Neural cell (in vitro differentiated cells): ENCODE data around the gene INAFM1. TPM values are rescaled to one million over a fixed set of nuclear protein-coding genes. Genes with fewer than 3 reads are reported as not detected.

ENCODE experiments used
- H2AFZ ChIP-seq: fragments of 200-600, 300-800 bp; sonication (generic), shearing (Covaris generic); 2 replicates; pipeline ENCODE4 v1.6.0; 2014; ENCODE audit warnings: low read depth, mild to moderate bottlenecking, antibody characterized with exemption, low read length, moderate library complexity
- H3F3A ChIP-seq: fragments of 200-600 bp; shearing (Covaris generic); 2 replicates; pipeline ENCODE4 v1.6.1; 2016; ENCODE audit warnings: mild to moderate bottlenecking, moderate library complexity, mixed read lengths, antibody characterized with exemption, low read length; ENCODE audit not compliant: insufficient read depth, poor library complexity, severe bottlenecking
- H3K27ac ChIP-seq: fragments of 200-600, 300-800 bp; sonication (generic), shearing (Covaris generic); 2 replicates; pipeline ENCODE4 v1.5.1; 2014; ENCODE audit warnings: mild to moderate bottlenecking, low read length, moderate library complexity
- H3K27me3 ChIP-seq: fragments of 300-800, 200-600 bp; sonication (generic), shearing (Covaris generic); 2 replicates; pipeline ENCODE4 v1.6.0; 2014; ENCODE audit warnings: mild to moderate bottlenecking, low read depth, low read length, moderate library complexity; ENCODE audit not compliant: insufficient read depth
- H3K36me3 ChIP-seq: fragments of 300-800, 200-600 bp; sonication (generic), shearing (Covaris generic); 2 replicates; pipeline ENCODE4 v1.5.1; 2014; ENCODE audit warnings: mild to moderate bottlenecking, antibody characterized with exemption, low read length, moderate library complexity; ENCODE audit not compliant: insufficient read depth
- H3K4me2 ChIP-seq: fragments of 300-800, 200-600 bp; sonication (generic), shearing (Covaris generic); 2 replicates; pipeline ENCODE4 v1.6.0; 2014; ENCODE audit warnings: mild to moderate bottlenecking, low read length
- H3K4me3 ChIP-seq: fragments of 300-800, 200-600 bp; sonication (generic), shearing (Covaris generic); 2 replicates; pipeline ENCODE4 v1.5.1; 2014; ENCODE audit warnings: mild to moderate bottlenecking, low read length, moderate library complexity
- H3K79me2 ChIP-seq: fragments of 200-600 bp; shearing (Covaris generic); replicated peaks from 2 replicates; pipeline ENCODE4 v1.6.0; 2014; ENCODE audit warnings: mild to moderate bottlenecking, low read length, moderate library complexity; ENCODE audit not compliant: insufficient read depth
- H3K9ac ChIP-seq: fragments of 300-800, 200-600 bp; sonication (generic), shearing (Covaris generic); 2 replicates; pipeline ENCODE4 v1.6.1; 2016; ENCODE audit warnings: mild to moderate bottlenecking, low read length, mixed read lengths
- H3K9me2 ChIP-seq: fragments of 200-600 bp; shearing (Covaris generic); 2 replicates; pipeline ENCODE4 v1.6.1; 2016; ENCODE audit warnings: mild to moderate bottlenecking, low read length, mixed read lengths; ENCODE audit not compliant: insufficient read depth
- H3K9me3 ChIP-seq: fragments of 200-600, 300-800 bp; sonication (generic), shearing (Covaris generic); 2 replicates; pipeline ENCODE4 v1.6.1; 2016; ENCODE audit warnings: mild to moderate bottlenecking, mixed run types, low read length, moderate library complexity, mixed read lengths
- H4K20me1 ChIP-seq: fragments of 200-600 bp; shearing (Covaris generic); 2 replicates; pipeline ENCODE4 v1.6.1; 2016; ENCODE audit warnings: mild to moderate bottlenecking, mixed run types; ENCODE audit not compliant: insufficient read depth
- EP300 ChIP-seq: fragments of 450-650 bp; conservative IDR thresholded peaks from 2 replicates; pipeline ENCODE4 v1.6.1; 2014; ENCODE audit warnings: antibody characterized with exemption, mild to moderate bottlenecking, moderate library complexity; ENCODE audit not compliant: poor library complexity, severe bottlenecking
- EZH2 ChIP-seq: fragments of 200-600, 300-800 bp; shearing (Covaris generic), sonication (generic); IDR thresholded peaks from 2 replicates; pipeline ENCODE4 v1.6.1; 2014; ENCODE audit warnings: antibody characterized with exemption, low read length, borderline replicate concordance, mild to moderate bottlenecking; ENCODE audit not compliant: insufficient read depth, poor library complexity, severe bottlenecking
- MXI1 ChIP-seq: fragments of 450-650 bp; conservative IDR thresholded peaks from 2 replicates; pipeline ENCODE4 v1.6.1; 2014; ENCODE audit warnings: antibody characterized with exemption, mild to moderate bottlenecking; ENCODE audit not compliant: poor library complexity, severe bottlenecking
- POLR2AphosphoS5 ChIP-seq: IDR thresholded peaks from 2 replicates; pipeline ENCODE4 v1.6.1; 2012
- RAD21 ChIP-seq: fragments of 450-650 bp; conservative IDR thresholded peaks from 2 replicates; pipeline ENCODE4 v1.6.1; 2014; ENCODE audit warnings: antibody characterized with exemption, mild to moderate bottlenecking, moderate library complexity
- SMC3 ChIP-seq: fragments of 450-650 bp; conservative IDR thresholded peaks from 2 replicates; pipeline ENCODE4 v1.6.1; 2014; ENCODE audit warnings: antibody characterized with exemption, mild to moderate bottlenecking, moderate library complexity; ENCODE audit not compliant: poor library complexity
- TAF1 ChIP-seq: IDR thresholded peaks from 2 replicates; pipeline ENCODE4 v1.6.1; 2012; ENCODE audit warnings: low read depth
- polyA plus RNA-seq: library from polyadenylated mRNA; depleted of rRNA; stranded (reverse); fragments of >200 nt; gene quantifications from 2 replicates; pipeline ENCODE4 v1.2.3, GENCODE V29; 2014
- TF ChIP-seq, protein P1 (sequence below): fragments of 450-650 bp; IDR thresholded peaks from 2 replicates; pipeline ENCODE4 v1.5.1; 2014; ENCODE audit warnings: antibody characterized with exemption, mild to moderate bottlenecking, moderate library complexity; ENCODE audit not compliant: poor library complexity, severe bottlenecking
- TF ChIP-seq, protein P2 (sequence below): IDR thresholded peaks from 2 replicates; pipeline ENCODE4 v1.6.1; 2012; ENCODE audit warnings: borderline replicate concordance

INAFM1 gene
- polyA plus RNA-seq, 1 donor from 2014 or later = 11.5 TPM

DNA sequence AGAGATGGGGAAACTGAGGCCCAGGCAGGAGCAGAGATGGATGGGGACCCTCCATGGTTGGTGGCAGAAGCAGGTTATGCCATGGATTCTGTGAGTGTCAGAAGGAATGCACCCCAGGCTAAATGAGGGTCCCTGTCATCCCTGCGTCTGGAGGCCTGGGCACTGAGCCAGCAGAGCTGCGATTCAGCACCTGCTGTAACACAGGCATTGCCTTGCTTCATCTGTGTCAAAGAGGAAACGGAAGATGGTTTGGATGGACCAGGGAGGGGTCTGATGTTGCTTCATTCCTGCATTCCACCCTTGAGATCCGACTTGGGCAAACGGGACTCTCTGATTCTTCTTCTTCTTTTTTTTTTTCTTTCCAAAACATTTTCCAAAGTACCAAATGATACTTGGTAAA is 36.1 kb downstream of the INAFM1 start:
- TF ChIP-seq RAD21 (no peak), POLR2AphosphoS5 (no peak), SMC3 (no peak), TAF1 (no peak), EZH2 (no peak), EP300 (no peak), MXI1 (no peak)
- TF ChIP-seq, protein P1, sequence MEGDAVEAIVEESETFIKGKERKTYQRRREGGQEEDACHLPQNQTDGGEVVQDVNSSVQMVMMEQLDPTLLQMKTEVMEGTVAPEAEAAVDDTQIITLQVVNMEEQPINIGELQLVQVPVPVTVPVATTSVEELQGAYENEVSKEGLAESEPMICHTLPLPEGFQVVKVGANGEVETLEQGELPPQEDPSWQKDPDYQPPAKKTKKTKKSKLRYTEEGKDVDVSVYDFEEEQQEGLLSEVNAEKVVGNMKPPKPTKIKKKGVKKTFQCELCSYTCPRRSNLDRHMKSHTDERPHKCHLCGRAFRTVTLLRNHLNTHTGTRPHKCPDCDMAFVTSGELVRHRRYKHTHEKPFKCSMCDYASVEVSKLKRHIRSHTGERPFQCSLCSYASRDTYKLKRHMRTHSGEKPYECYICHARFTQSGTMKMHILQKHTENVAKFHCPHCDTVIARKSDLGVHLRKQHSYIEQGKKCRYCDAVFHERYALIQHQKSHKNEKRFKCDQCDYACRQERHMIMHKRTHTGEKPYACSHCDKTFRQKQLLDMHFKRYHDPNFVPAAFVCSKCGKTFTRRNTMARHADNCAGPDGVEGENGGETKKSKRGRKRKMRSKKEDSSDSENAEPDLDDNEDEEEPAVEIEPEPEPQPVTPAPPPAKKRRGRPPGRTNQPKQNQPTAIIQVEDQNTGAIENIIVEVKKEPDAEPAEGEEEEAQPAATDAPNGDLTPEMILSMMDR = no peak
- TF ChIP-seq, protein P2, sequence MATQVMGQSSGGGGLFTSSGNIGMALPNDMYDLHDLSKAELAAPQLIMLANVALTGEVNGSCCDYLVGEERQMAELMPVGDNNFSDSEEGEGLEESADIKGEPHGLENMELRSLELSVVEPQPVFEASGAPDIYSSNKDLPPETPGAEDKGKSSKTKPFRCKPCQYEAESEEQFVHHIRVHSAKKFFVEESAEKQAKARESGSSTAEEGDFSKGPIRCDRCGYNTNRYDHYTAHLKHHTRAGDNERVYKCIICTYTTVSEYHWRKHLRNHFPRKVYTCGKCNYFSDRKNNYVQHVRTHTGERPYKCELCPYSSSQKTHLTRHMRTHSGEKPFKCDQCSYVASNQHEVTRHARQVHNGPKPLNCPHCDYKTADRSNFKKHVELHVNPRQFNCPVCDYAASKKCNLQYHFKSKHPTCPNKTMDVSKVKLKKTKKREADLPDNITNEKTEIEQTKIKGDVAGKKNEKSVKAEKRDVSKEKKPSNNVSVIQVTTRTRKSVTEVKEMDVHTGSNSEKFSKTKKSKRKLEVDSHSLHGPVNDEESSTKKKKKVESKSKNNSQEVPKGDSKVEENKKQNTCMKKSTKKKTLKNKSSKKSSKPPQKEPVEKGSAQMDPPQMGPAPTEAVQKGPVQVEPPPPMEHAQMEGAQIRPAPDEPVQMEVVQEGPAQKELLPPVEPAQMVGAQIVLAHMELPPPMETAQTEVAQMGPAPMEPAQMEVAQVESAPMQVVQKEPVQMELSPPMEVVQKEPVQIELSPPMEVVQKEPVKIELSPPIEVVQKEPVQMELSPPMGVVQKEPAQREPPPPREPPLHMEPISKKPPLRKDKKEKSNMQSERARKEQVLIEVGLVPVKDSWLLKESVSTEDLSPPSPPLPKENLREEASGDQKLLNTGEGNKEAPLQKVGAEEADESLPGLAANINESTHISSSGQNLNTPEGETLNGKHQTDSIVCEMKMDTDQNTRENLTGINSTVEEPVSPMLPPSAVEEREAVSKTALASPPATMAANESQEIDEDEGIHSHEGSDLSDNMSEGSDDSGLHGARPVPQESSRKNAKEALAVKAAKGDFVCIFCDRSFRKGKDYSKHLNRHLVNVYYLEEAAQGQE = no peak
- no peak overlapping the region for H3K4me3 ChIP-seq

DNA sequence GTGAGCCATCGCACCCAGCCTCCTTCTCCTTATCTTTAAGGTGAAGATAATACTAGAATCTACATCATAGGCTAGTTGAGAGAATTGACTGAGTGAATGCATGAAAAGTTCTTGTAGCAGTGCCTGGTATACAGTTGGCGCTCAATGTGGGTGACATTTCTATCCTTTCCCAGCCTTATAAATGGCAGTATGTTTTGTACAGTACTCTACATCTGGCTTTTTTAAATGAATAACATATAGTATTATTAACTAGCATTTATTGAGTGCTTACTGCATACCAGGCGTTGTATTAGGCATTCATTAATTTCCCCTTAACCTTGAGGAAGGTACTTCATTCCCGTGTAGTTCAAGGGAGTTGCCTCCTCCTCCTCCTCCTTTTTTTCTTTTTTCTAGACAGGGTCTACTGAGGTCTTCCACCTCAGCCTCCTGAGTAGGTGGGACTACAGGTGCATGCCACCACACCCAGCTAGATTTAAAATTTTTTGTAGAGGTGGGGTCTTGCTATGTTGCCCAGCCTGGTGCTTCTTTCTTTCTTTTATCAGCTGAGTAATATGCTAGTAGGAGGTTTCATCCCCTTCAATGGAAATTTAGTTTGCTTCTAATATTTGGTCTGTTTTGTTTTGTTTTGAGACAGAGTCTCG is 37.8 kb downstream of the INAFM1 start:
- Histone ChIP-seq H3K9ac (no peak overlapping the region), H3K9me3 (no peaks in the 10 kb centered on the region), H3K27ac (no peak overlapping the region), H4K20me1 (no peaks in the 10 kb centered on the region), H3K27me3 (no peaks in the 10 kb centered on the region), H3F3A (no peaks in the 10 kb centered on the region), H3K36me3 (no peaks in the 10 kb centered on the region), H3K9me2 (no peaks in the 10 kb centered on the region), H3K4me3 (no peak overlapping the region), H2AFZ (no peak overlapping the region), H3K79me2 (no peaks in the 10 kb centered on the region), H3K4me2 (no peak overlapping the region)
- no peak for TF ChIP-seq TAF1
- no peak for TF ChIP-seq RAD21
- TF ChIP-seq, protein P1 = no peak
- no peak for TF ChIP-seq MXI1
- TF ChIP-seq, protein P2 = no peak
- no peak for TF ChIP-seq EP300
- no peak for TF ChIP-seq EZH2
- TF ChIP-seq POLR2AphosphoS5 = no peak
- no peak for TF ChIP-seq SMC3

More for the DNA sequence above, 36.1 kb downstream of the INAFM1 start:
- Histone ChIP-seq H2AFZ (no peak overlapping the region), H3K27me3 (no peaks in the 10 kb centered on the region), H3K27ac (no peak overlapping the region), H4K20me1 (no peaks in the 10 kb centered on the region), H3K9me2 (no peaks in the 10 kb centered on the region), H3K9me3 (no peaks in the 10 kb centered on the region), H3K4me2 (no peak overlapping the region), H3F3A (no peaks in the 10 kb centered on the region), H3K36me3 (no peaks in the 10 kb centered on the region), H3K79me2 (no peaks in the 10 kb centered on the region), H3K9ac (no peak overlapping the region)
